CD4-positive, alpha-beta T cell (primary cell): Measurements from ENCODE around the gene MAP3K4. TPM values are rescaled to one million over a fixed set of nuclear protein-coding genes. Genes with fewer than 3 reads are reported as not detected.

ENCODE experiments used
- ATAC-seq: fragments of 200-7000 bp; cut with Tn5 transposase; one replicate; pipeline ENCODE4 v1.10.0; 2022; ENCODE audit warnings: mild to moderate bottlenecking; ENCODE audit not compliant: poor library complexity
- CTCF ChIA-PET: fragments of 350-600 bp; sonication (Branson Sonifier 250); formaldehyde crosslinking; loops from one replicate; lab custom pipeline; 2021; ENCODE audit warnings: antibody characterized with exemption, inconsistent platforms; lab: Charles Lee
- POLR2A ChIA-PET: fragments of 350-600 bp; sonication (Branson Sonifier 250); formaldehyde crosslinking; loops from one replicate; lab custom pipeline; 2021; ENCODE audit warnings: antibody characterized with exemption, inconsistent platforms; lab: Charles Lee
- DNase-seq, 14 experiments: peaks; one replicate each; pipeline ENCODE4 v3.0.0-alpha.2; 2013 to 2020; ENCODE audit warnings: mixed read lengths in 2 of 14
- H3K27ac ChIP-seq, 2 donors: one replicate each; pipeline versions ENCODE4 v1.5.1 to v1.7.0; 2013; ENCODE audit warnings: low read length in 2 of 2, low read depth in 1 of 2, mild to moderate bottlenecking in 1 of 2
- H3K27me3 ChIP-seq, 2 experiments: 1 replicate in 1 of 2; 2 replicates in 1 of 2; pipeline versions ENCODE4 v1.6.1 to v1.7.0; 2013; ENCODE audit warnings: low read length in 2 of 2, control low read depth in 1 of 2, mild to moderate bottlenecking in 1 of 2, moderate library complexity in 1 of 2; ENCODE audit not compliant: insufficient read depth in 2 of 2, control insufficient read depth in 1 of 2
- H3K36me3 ChIP-seq: one replicate; pipeline ENCODE4 v1.6.1; 2013; ENCODE audit warnings: low read length, control low read depth; ENCODE audit not compliant: insufficient read depth
- H3K4me1 ChIP-seq: one replicate; pipeline ENCODE4 v1.6.1; 2013; ENCODE audit warnings: low read length, control low read depth; ENCODE audit not compliant: insufficient read depth
- H3K4me3 ChIP-seq: one replicate; pipeline ENCODE4 v1.5.1; 2013; ENCODE audit warnings: mild to moderate bottlenecking, low read length, moderate library complexity
- H3K9me3 ChIP-seq, 2 experiments: 1 replicate in 1 of 2; 2 replicates in 1 of 2; pipeline versions ENCODE4 v1.6.1 to v1.7.0; 2013; ENCODE audit warnings: low read length in 2 of 2, mild to moderate bottlenecking in 2 of 2, control low read depth in 1 of 2, moderate library complexity in 1 of 2; ENCODE audit not compliant: control insufficient read depth in 1 of 2, insufficient read depth in 1 of 2
- H3K27ac Mint-ChIP-seq: one replicate; pipeline ENCODE4 v1.8.0; 2020; ENCODE audit warnings: mixed read lengths
- H3K27me3 Mint-ChIP-seq: one replicate; pipeline ENCODE4 v1.8.0; 2021; ENCODE audit warnings: mixed read lengths
- H3K36me3 Mint-ChIP-seq: one replicate; pipeline ENCODE4 v1.8.0; 2021; ENCODE audit warnings: low read depth, mixed read lengths
- H3K4me1 Mint-ChIP-seq: one replicate; pipeline ENCODE4 v1.8.0; 2021; ENCODE audit warnings: low read depth, mixed read lengths
- H3K4me3 Mint-ChIP-seq: one replicate; pipeline ENCODE4 v1.8.0; 2020; ENCODE audit warnings: mild to moderate bottlenecking, mixed read lengths
- H3K9me3 Mint-ChIP-seq: one replicate; pipeline ENCODE4 v1.8.0; 2020; ENCODE audit warnings: mixed read lengths
- CTCF ChIP-seq: fragments of 200-600 bp; IDR thresholded peaks from one replicate; pipeline ENCODE4 v1.8.0; 2022; ENCODE audit warnings: antibody characterized with exemption, mild to moderate bottlenecking
- intact Hi-C, 2 experiments: fragments of 100-400 bp; cut with DNase I in 1 of 2; cut with micrococcal nuclease in 1 of 2; formaldehyde crosslinking; loops; one replicate each; pipeline versions ENCODE4 v1.15.1 to v1.9.0; 2023 to 2025; cut with DNase I, micrococcal nuclease
- total RNA-seq, 174 experiments: library from RNA in 2 of 174; stranded (reverse) in 2 of 174; gene quantifications; one replicate each; pipeline ENCODE4 v1.2.3 and lab custom pipeline; 2021 to 2026

The MAP3K4 gene
- total RNA-seq, 2 experiments from 2014 or later = 75.5 to 80.3 TPM

GRCh38 chr6:160996131-160996601 is 4.6 kb downstream of the MAP3K4 start:
- no peak overlapping the region for H3K4me3 Mint-ChIP-seq
- peaks cover 79% of the 10 kb centered on the region for H3K4me1 Mint-ChIP-seq
- H3K27me3 ChIP-seq = no peaks in the 10 kb centered on the region
- no peak overlapping the region for H3K27ac ChIP-seq
- H3K4me1 ChIP-seq = peaks cover 13% of the 10 kb centered on the region
- no peak for TF ChIP-seq CTCF
- intact Hi-C loops = loop anchor here in 1 of 2 experiments (5.0 to 10.0 kb wide), 2 partner anchors 86 to 471 kb away; no protein-coding TSS in a partner anchor
- H3K4me3 ChIP-seq = no peak overlapping the region
- peak overlapping the region; percentile 12 for H3K27ac Mint-ChIP-seq
- H3K27me3 Mint-ChIP-seq = no peaks in the 10 kb centered on the region
- ChIA-PET POLR2A (no interaction called here), CTCF (interaction anchor here (1.3 kb wide), 1 partner anchor 52 kb away, joined by 3 read pairs; no protein-coding TSS in a partner anchor)
- H3K9me3 Mint-ChIP-seq = no peaks in the 10 kb centered on the region
- ATAC-seq (no peak), DNase-seq (no peak)
- H3K36me3 ChIP-seq = no peaks in the 10 kb centered on the region
- H3K9me3 ChIP-seq = no peaks in the 10 kb centered on the region
- peaks cover 17% of the 10 kb centered on the region for H3K36me3 Mint-ChIP-seq

DNA sequence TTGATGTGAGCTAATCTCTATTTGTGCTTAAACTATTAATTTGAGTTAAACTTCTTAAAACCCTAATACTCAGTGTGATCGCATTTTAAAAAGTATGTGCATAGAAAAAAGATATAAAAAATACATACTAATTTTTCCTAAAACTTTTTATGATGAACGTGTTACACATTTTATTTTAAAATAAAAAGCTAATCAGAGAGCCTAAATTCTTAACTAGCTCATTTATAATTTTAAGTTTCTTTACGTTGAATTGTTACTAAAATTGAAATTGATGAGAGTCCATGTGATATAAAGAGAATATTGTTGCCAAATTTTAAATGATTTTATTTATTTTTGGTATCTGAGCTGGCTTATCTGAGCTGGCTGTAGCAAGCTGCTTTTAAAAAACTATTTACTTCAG is 6.6 kb downstream of the MAP3K4 start:
- H3K4me1 ChIP-seq = peaks cover 8% of the 10 kb centered on the region
- no peaks in the 10 kb centered on the region for H3K9me3 ChIP-seq
- H3K27me3 Mint-ChIP-seq = no peaks in the 10 kb centered on the region
- CTCF ChIA-PET = no interaction called here
- intact Hi-C loops = loop anchor here in 1 of 2 experiments (5.0 to 10.0 kb wide), 2 partner anchors 84 to 473 kb away; no protein-coding TSS in a partner anchor
- no peak for DNase-seq
- no peaks in the 10 kb centered on the region for H3K9me3 Mint-ChIP-seq
- POLR2A ChIA-PET = interaction anchor here (0.6 kb wide), 1 partner anchor 84 kb away, joined by 3 read pairs; no protein-coding TSS in a partner anchor
- peaks cover 81% of the 10 kb centered on the region for H3K4me1 Mint-ChIP-seq
- no peaks in the 10 kb centered on the region for H3K36me3 ChIP-seq
- no peak overlapping the region for H3K4me3 Mint-ChIP-seq
- H3K4me3 ChIP-seq = no peak overlapping the region
- ATAC-seq = no peak
- no peak overlapping the region for H3K27ac Mint-ChIP-seq
- TF ChIP-seq CTCF = no peak
- no peaks in the 10 kb centered on the region for H3K27me3 ChIP-seq
- peaks cover 8% of the 10 kb centered on the region for H3K36me3 Mint-ChIP-seq
- no peak overlapping the region for H3K27ac ChIP-seq

DNA sequence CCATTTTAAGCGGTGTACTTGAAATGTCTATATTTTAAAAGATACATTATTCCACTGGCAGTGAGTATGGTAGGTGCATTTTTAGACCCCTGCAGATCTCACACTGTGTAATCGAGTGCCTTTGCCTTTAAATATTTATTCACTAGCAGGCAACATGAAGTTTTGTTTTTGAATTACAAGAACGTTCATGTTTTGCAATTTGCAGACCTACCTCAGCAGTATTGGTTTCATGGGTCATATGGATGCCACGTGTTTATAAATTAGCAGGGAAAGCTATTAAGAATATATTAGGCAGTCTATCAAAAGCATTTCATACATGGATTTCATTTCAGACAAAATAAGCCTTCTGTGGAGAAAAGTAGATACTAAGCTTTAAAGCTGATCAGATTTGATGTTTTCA is 7.2 kb downstream of the MAP3K4 start:
- Mint-ChIP-seq H3K4me3 (no peak overlapping the region), H3K4me1 (peaks cover 79% of the 10 kb centered on the region), H3K36me3 (peaks cover 8% of the 10 kb centered on the region), H3K9me3 (no peaks in the 10 kb centered on the region), H3K27me3 (no peaks in the 10 kb centered on the region), H3K27ac (no peak overlapping the region)
- intact Hi-C loops = loop anchor here in 1 of 2 experiments (5.0 to 10.0 kb wide), 2 partner anchors 84 to 474 kb away; no protein-coding TSS in a partner anchor
- Histone ChIP-seq H3K9me3 (no peaks in the 10 kb centered on the region), H3K27ac (no peak overlapping the region), H3K27me3 (no peaks in the 10 kb centered on the region), H3K4me3 (no peak overlapping the region), H3K36me3 (no peaks in the 10 kb centered on the region), H3K4me1 (peaks cover 8% of the 10 kb centered on the region)
- ChIA-PET CTCF (no interaction called here), POLR2A (interaction anchor here (0.6 to 1.2 kb wide), 2 partner anchors 7 to 146 kb away, joined by 3 to 5 read pairs; partner anchors contain the start of gene MAP3K4)
- no peak for ATAC-seq
- DNase-seq = no peak
- no peak for TF ChIP-seq CTCF
